Measurements from ENCODE around the gene FRMD4A. TPM values are rescaled to one million over a fixed set of nuclear protein-coding genes. Genes with fewer than 3 reads are reported as not detected.

Gene FRMD4A
- total and polyA plus RNA-seq, 10 of the 15 experiments (the other 5 are each of a cell fraction or from before 2014, with no cell fraction given): 17.8 to 75.2 (median 39.1) TPM

GRCh38 chr10:13956826-13957225 is 373.9 kb downstream of the FRMD4A start (continued):
- TF ChIP-seq ZBTB11 (CRISPR knock-in tag; IDR thresholded peaks at IDR 0.05): no peak

DNA sequence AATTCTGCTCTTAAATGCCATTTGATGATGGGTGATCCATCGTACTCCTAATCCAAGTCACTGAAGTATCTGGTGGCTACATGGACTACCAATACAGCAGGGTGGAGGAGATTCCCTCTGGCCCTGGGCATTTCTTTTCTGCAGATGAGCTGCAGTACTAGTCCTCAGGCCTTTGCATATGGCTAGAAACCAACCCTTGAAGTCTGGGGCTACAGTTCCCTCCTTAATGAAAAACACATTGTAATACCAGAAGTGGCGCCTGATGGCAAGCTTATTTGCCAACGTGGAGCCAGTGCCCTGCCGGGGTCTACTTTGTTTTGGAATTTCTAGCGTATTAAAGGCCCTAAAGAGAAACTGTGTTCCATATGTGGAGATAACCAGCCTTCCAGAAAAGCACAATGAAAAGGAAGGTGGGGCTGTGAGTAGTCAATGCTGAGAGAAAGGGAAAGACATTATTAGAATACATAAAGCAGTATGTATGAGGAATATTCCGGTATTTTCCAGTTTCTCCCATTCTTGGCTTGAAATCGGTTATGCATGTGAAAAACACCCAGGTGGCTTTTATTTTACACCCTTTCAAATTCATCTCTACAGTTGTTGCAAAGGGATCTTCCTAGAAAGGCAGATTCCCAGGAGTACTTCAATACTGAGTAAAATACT is 375.2 kb downstream of the FRMD4A start:
- H3K4me3 ChIP-seq: no peak overlapping the region
- RAD21 ChIA-PET (ENCODE audit: unreplicated experiment): no interaction called here
- 63% methylated on average over 7 of the region's 7 CpGs for WGBS (ENCODE audit: insufficient coverage, insufficient replicate concordance, low lambda C conversion rate, missing lambda C conversion rate)
- TF ChIP-seq HDAC2 (IDR thresholded peaks at IDR 0.05) (no peak), POLR2AphosphoS5 (IDR thresholded peaks at IDR 0.05; ENCODE audit: low read length) (no peak), BHLHE40 (IDR thresholded peaks at IDR 0.05; ENCODE audit: borderline replicate concordance in 1 of 2, low read depth in 2 of 2, low read length in 1 of 2) (no peak), PAX8 (IDR thresholded peaks at IDR 0.05) (no peak), WRNIP1 (IDR thresholded peaks at IDR 0.05; ENCODE audit: borderline replicate concordance, low read depth, low read length) (no peak), RELA (IDR thresholded peaks at IDR 0.05; ENCODE audit: borderline replicate concordance, partially characterized antibody) (no peak), MYB (IDR thresholded peaks at IDR 0.05; ENCODE audit: borderline replicate concordance, low read depth, low read length) (no peak), BCL11A (IDR thresholded peaks at IDR 0.05; ENCODE audit: low read depth, low read length) (no peak), YY1 (IDR thresholded peaks at IDR 0.05; ENCODE audit: low read depth, low read length) (no peak), CBX5 (IDR thresholded peaks at IDR 0.05; ENCODE audit: low read depth) (no peak), KAT2A (conservative IDR thresholded peaks at IDR 0.05; ENCODE audit: control insufficient read depth, low read depth, low read length) (no peak), CBX3 (IDR thresholded peaks at IDR 0.05; ENCODE audit: borderline replicate concordance, low read depth) (no peak), FOXM1 (IDR thresholded peaks at IDR 0.05; ENCODE audit: low read depth, low read length) (no peak)
- H3K4me2 ChIP-seq (ENCODE audit: control insufficient read depth, insufficient read depth): no peak overlapping the region
- no peak overlapping the region for H3K27ac ChIP-seq (ENCODE audit: control insufficient read depth, insufficient read depth)
- peaks cover 12% of the 10 kb centered on the region; the same call in 2 of the 3 replicates for H3K9me3 ChIP-seq (replicated peaks; ENCODE audit: control insufficient read depth, insufficient read depth, low read length)
- ATAC-seq: no peak
- H3K79me2 ChIP-seq (ENCODE audit: control insufficient read depth, insufficient read depth, low read length): no peaks in the 10 kb centered on the region
- H3K9ac ChIP-seq (ENCODE audit: control insufficient read depth, insufficient read depth, low read length): no peak overlapping the region
- no peaks in the 10 kb centered on the region for H4K20me1 ChIP-seq (ENCODE audit: control insufficient read depth, insufficient read depth)
- H2AFZ ChIP-seq (ENCODE audit: control insufficient read depth, low read depth, low read length): no peak overlapping the region
- no peaks in the 10 kb centered on the region for H3K27me3 ChIP-seq (replicated peaks in 1 of 2; ENCODE audit: control insufficient read depth in 2 of 2, insufficient read depth in 2 of 2, low read length in 1 of 2)
- FAIRE-seq: no peak
- H3K4me1 ChIP-seq (ENCODE audit: control insufficient read depth, insufficient read depth, low read length): no peaks in the 10 kb centered on the region
- CTCF ChIA-PET: no interaction called here
- no peaks in the 10 kb centered on the region; a peak in 1 of 4 replicates for H3K36me3 ChIP-seq (ENCODE audit: control insufficient read depth in 2 of 2, insufficient read depth in 2 of 2, low read length in 1 of 2)
- in situ Hi-C loops (cut with MboI) (no loop called here), intact Hi-C loops (cut with micrococcal nuclease; ENCODE audit: unreplicated experiment) (no loop called here)
- POLR2A ChIA-PET: interaction anchor here (0.6 kb wide), 1 partner anchor 93 kb away, joined by 3 read pairs; no protein-coding TSS in a partner anchor
- no peak for DNase-seq (ENCODE audit: low read depth, low spot score)
- SMC1A ChIA-PET (ENCODE audit: uncharacterized antibody, unreplicated experiment): no interaction called here
- BruUV-seq (replicated peaks): no TSS peak

All from GM12878 (cell line).